ENCODE measurements around the gene CTNND1.

DNA sequence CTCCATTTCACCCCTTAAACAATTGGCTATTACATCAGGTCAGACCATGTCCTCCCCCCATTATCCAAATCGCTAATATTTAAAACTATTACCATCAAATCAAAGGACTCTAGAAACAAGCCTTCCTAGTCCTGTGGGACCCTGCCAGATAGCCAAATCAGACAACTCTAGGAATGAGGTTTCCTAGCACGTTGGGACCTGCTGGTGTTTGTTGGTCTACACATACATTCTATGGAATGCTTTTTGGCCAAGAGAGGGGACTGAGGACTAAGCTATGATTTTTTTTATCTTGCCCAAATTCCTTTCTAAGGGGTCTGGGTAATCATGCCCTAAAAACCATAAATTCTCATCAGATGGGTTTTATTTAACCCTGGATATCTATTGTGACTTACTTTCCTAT lies 34.4 kb upstream of the CTNND1 start:
- no peak for TF ChIP-seq ZNF384 (IDR thresholded peaks at IDR 0.05)
- TF ChIP-seq, protein P1, sequence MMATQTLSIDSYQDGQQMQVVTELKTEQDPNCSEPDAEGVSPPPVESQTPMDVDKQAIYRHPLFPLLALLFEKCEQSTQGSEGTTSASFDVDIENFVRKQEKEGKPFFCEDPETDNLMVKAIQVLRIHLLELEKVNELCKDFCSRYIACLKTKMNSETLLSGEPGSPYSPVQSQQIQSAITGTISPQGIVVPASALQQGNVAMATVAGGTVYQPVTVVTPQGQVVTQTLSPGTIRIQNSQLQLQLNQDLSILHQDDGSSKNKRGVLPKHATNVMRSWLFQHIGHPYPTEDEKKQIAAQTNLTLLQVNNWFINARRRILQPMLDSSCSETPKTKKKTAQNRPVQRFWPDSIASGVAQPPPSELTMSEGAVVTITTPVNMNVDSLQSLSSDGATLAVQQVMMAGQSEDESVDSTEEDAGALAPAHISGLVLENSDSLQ (IDR thresholded peaks at IDR 0.05) = no peak
- no peak for TF ChIP-seq NFRKB (IDR thresholded peaks at IDR 0.05)
- no peak for TF ChIP-seq TARDBP (IDR thresholded peaks at IDR 0.05)
- no peak for TF ChIP-seq BHLHE40 (IDR thresholded peaks at IDR 0.05; ENCODE audit: borderline replicate concordance)
- no peak for TF ChIP-seq SP1 (IDR thresholded peaks at IDR 0.05)
- no peak for TF ChIP-seq FOXK2 (IDR thresholded peaks at IDR 0.05)
- no peak for TF ChIP-seq FOXA1 (IDR thresholded peaks at IDR 0.05)
- no peak for TF ChIP-seq FOXM1 (IDR thresholded peaks at IDR 0.05; ENCODE audit: borderline replicate concordance)
